ENCODE data around the gene CACNA2D3. TPM values are rescaled to one million over a fixed set of nuclear protein-coding genes. Genes with fewer than 3 reads are reported as not detected.

Gene CACNA2D3
- polyA plus RNA-seq, 3 donors: 8.3 to 21.5 (median 10.4) TPM

GRCh38 chr3:54349691-54350090 is 227.3 kb downstream of the CACNA2D3 start:
- no peak overlapping the region for H3K9ac ChIP-seq (ENCODE audit: insufficient read depth, low read length, poor library complexity, severe bottlenecking)
- Mint-ChIP-seq H3K36me3 (no peaks in the 10 kb centered on the region), H3K27me3 (ENCODE audit: low read depth in 3 of 3) (peaks cover 2 to 4% (median 2%) of the 10 kb centered on the region in 3 donors), H3K4me1 (no peaks in the 10 kb centered on the region), H3K4me3 (no peak overlapping the region), H3K27ac (no peak overlapping the region), H3K9me3 (peaks cover 0 to 2% (median 0%) of the 10 kb centered on the region in 7 donors)
- DNase-seq: no peak
- H3K4me3 ChIP-seq (replicated peaks in 1 of 3; ENCODE audit: low read depth in 2 of 3, low read length in 3 of 3): no peak overlapping the region
- no peak for TF ChIP-seq CTCF (IDR thresholded peaks at IDR 0.05)
- no peaks in the 10 kb centered on the region for H3K27me3 ChIP-seq (ENCODE audit: control insufficient read depth in 2 of 2, insufficient read depth in 2 of 2, low read length in 2 of 2)
- no peaks in the 10 kb centered on the region for H3K36me3 ChIP-seq (replicated peaks in 1 of 2; ENCODE audit: control insufficient read depth in 1 of 2, insufficient read depth in 2 of 2, low read length in 2 of 2)
- WGBS (ENCODE audit: insufficient coverage): 69% methylated on average over 3 of the region's 4 CpGs
- H3K79me2 ChIP-seq (ENCODE audit: insufficient read depth, low read length): no peaks in the 10 kb centered on the region
- H4K20me1 ChIP-seq (ENCODE audit: insufficient read depth, low read length): no peaks in the 10 kb centered on the region
- no peaks in the 10 kb centered on the region for H3K4me1 ChIP-seq (ENCODE audit: control insufficient read depth in 1 of 2, insufficient read depth in 2 of 2, low read length in 2 of 2)
- H3K9me3 ChIP-seq (replicated peaks in 1 of 2; ENCODE audit: control insufficient read depth in 1 of 2, insufficient read depth in 1 of 2, low read length in 2 of 2): no peaks in the 10 kb centered on the region
- no peak overlapping the region for H3K4me2 ChIP-seq (replicated peaks; ENCODE audit: extremely low read depth, low read length, poor library complexity, severe bottlenecking)
- intact Hi-C loops (cut with micrococcal nuclease): no loop called here
- H3K27ac ChIP-seq (ENCODE audit: low read depth in 1 of 2, low read length in 2 of 2): no peak overlapping the region
- no peak overlapping the region for H2AFZ ChIP-seq (ENCODE audit: insufficient read depth, low read depth, low read length, poor library complexity, severe bottlenecking)

- H3K4me3 Mint-ChIP-seq: no peak overlapping the region
- H3K79me2 ChIP-seq (ENCODE audit: insufficient read depth, low read length): no peaks in the 10 kb centered on the region
- intact Hi-C loops (cut with micrococcal nuclease): no loop called here
- H3K27me3 ChIP-seq (ENCODE audit: control insufficient read depth in 2 of 2, insufficient read depth in 2 of 2, low read length in 2 of 2): no peaks in the 10 kb centered on the region
- H3K36me3 Mint-ChIP-seq: no peaks in the 10 kb centered on the region
- H3K4me3 ChIP-seq (replicated peaks in 1 of 3; ENCODE audit: low read depth in 2 of 3, low read length in 3 of 3): no peak overlapping the region
- H3K9me3 Mint-ChIP-seq: peaks cover 0 to 3% (median 1%) of the 10 kb centered on the region in 7 donors
- no peaks in the 10 kb centered on the region for H3K9me3 ChIP-seq (replicated peaks in 1 of 2; ENCODE audit: control insufficient read depth in 1 of 2, insufficient read depth in 1 of 2, low read length in 2 of 2)
- no peak overlapping the region for H3K9ac ChIP-seq (ENCODE audit: insufficient read depth, low read length, poor library complexity, severe bottlenecking)
- H3K4me1 ChIP-seq (ENCODE audit: control insufficient read depth in 1 of 2, insufficient read depth in 2 of 2, low read length in 2 of 2): no peaks in the 10 kb centered on the region
- peaks cover 5% of the 10 kb centered on the region for H3K4me1 Mint-ChIP-seq
- H3K36me3 ChIP-seq (replicated peaks in 1 of 2; ENCODE audit: control insufficient read depth in 1 of 2, insufficient read depth in 2 of 2, low read length in 2 of 2): no peaks in the 10 kb centered on the region
- peaks cover 2 to 6% (median 4%) of the 10 kb centered on the region in 3 donors for H3K27me3 Mint-ChIP-seq (ENCODE audit: low read depth in 3 of 3)
- H3K4me2 ChIP-seq (replicated peaks; ENCODE audit: extremely low read depth, low read length, poor library complexity, severe bottlenecking): no peak overlapping the region
- WGBS (ENCODE audit: insufficient coverage): 80% methylated on average over 1 of the region's 5 CpGs
- H3K27ac ChIP-seq (ENCODE audit: low read depth in 1 of 2, low read length in 2 of 2): no peak overlapping the region
- DNase-seq: no peak
- no peak for TF ChIP-seq CTCF (IDR thresholded peaks at IDR 0.05)
- no peaks in the 10 kb centered on the region for H4K20me1 ChIP-seq (ENCODE audit: insufficient read depth, low read length)
- H3K27ac Mint-ChIP-seq: no peak overlapping the region
- H2AFZ ChIP-seq (ENCODE audit: insufficient read depth, low read depth, low read length, poor library complexity, severe bottlenecking): no peak overlapping the region
Measured at GRCh38 chr3:54353546-54353945, 231.2 kb downstream of the CACNA2D3 start.

All from CD14-positive monocyte (primary cell).